Activated naive CD8-positive, alpha-beta T cell treated with anti-CD3 and anti-CD28 coated beads, Interleukin-2, amount 50 U/mL, for 24 hours (primary cell): ENCODE measurements around the gene TSPAN3.

ENCODE experiments used
- ATAC-seq: fragments of 150-1000 bp; cut with Tn5 transposase; one replicate; pipeline ENCODE4 v1.10.0; 2021
- DNase-seq: peaks from one replicate; pipeline ENCODE4 v3.0.0; 2021
- H3K27ac Mint-ChIP-seq: one replicate; pipeline ENCODE4 v1.8.0; 2021; ENCODE audit warnings: mild to moderate bottlenecking, mixed read lengths
- H3K27me3 Mint-ChIP-seq: one replicate; pipeline ENCODE4 v1.8.0; 2021; ENCODE audit warnings: mixed read lengths
- H3K36me3 Mint-ChIP-seq: one replicate; pipeline ENCODE4 v1.8.0; 2021; ENCODE audit warnings: low read depth, mixed read lengths
- H3K4me1 Mint-ChIP-seq: one replicate; pipeline ENCODE4 v1.8.0; 2021; ENCODE audit warnings: mixed read lengths
- H3K4me3 Mint-ChIP-seq: one replicate; pipeline ENCODE4 v1.8.0; 2021; ENCODE audit warnings: mild to moderate bottlenecking, moderate library complexity, mixed read lengths
- H3K9me3 Mint-ChIP-seq: one replicate; pipeline ENCODE4 v1.8.0; 2021; ENCODE audit warnings: mixed read lengths

Gene TSPAN3

DNA sequence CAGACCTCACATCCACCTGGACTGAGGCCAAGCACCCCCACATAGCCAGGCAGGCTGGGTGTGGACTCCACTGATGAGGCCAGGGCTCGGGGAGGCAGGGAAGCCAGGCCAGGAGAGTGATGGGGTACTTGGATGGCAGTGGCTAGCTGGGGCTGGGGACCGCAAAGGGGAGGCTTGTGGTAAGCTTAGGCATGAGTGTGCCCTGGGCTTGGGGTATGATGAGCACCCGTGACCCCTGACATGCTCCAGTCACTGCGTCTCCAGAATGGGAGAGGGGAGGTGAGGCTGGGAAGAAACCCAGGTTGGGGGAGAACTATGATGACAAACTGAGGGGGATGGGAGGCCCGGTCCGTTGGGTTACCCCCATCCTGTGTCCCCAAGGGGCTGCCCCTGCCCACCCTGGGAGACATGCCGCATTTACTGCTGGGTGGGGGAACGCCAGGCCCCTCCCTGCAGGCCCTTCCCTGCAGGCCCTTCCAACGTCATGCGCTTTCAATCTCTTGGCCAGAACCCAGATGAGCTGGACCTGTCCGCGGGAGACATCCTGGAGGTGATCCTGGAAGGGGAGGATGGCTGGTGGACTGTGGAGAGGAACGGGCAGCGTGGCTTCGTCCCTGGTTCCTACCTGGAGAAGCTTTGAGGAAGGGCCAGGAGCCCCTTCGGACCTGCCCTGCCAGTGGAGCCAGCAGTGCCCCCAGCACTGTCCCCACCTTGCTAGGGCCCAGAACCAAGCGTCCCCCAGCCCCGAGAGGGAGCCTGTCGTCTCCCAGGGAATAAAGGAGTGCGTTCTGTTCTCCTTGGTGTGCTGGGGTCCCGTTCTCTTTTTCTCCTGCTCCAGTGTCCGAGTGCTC lies 34.1 kb downstream of the TSPAN3 start:
- H3K4me1 Mint-ChIP-seq: peaks cover 11% of the 10 kb centered on the region
- H3K36me3 Mint-ChIP-seq: peaks cover 37% of the 10 kb centered on the region
- H3K27ac Mint-ChIP-seq: peak overlapping the region; percentile 69
- H3K9me3 Mint-ChIP-seq: peaks cover 4% of the 10 kb centered on the region
- peaks cover 1% of the 10 kb centered on the region for H3K27me3 Mint-ChIP-seq
- DNase-seq (no peak), ATAC-seq (no peak)
- H3K4me3 Mint-ChIP-seq: no peak overlapping the region

GRCh38 chr15:77035999-77036471 lies 34.9 kb downstream of the TSPAN3 start:
- Mint-ChIP-seq H3K9me3 (peaks cover 4% of the 10 kb centered on the region), H3K36me3 (peaks cover 32% of the 10 kb centered on the region), H3K4me3 (no peak overlapping the region), H3K4me1 (peaks cover 9% of the 10 kb centered on the region), H3K27ac (peak overlapping the region; percentile 52), H3K27me3 (peaks cover 1% of the 10 kb centered on the region)
- ATAC-seq (no peak), DNase-seq (no peak)

GRCh38 chr15:77035584-77035983 lies 35.3 kb downstream of the TSPAN3 start:
- H3K4me3 Mint-ChIP-seq: no peak overlapping the region
- H3K27me3 Mint-ChIP-seq: peaks cover 1% of the 10 kb centered on the region
- ATAC-seq: no peak
- H3K27ac Mint-ChIP-seq: no peak overlapping the region
- no peak for DNase-seq
- peaks cover 27% of the 10 kb centered on the region for H3K36me3 Mint-ChIP-seq
- peaks cover 4% of the 10 kb centered on the region for H3K9me3 Mint-ChIP-seq
- peaks cover 6% of the 10 kb centered on the region for H3K4me1 Mint-ChIP-seq

GRCh38 chr15:77034695-77035489 lies 36.0 kb downstream of the TSPAN3 start:
- DNase-seq (peak; percentile 70), ATAC-seq (peak; percentile 20)
- peaks cover 6% of the 10 kb centered on the region for H3K4me1 Mint-ChIP-seq
- peaks cover 4% of the 10 kb centered on the region for H3K9me3 Mint-ChIP-seq
- peaks cover 25% of the 10 kb centered on the region for H3K36me3 Mint-ChIP-seq
- peak overlapping the region; percentile 52 for H3K27ac Mint-ChIP-seq
- H3K4me3 Mint-ChIP-seq: no peak overlapping the region
- H3K27me3 Mint-ChIP-seq: peaks cover 1% of the 10 kb centered on the region

- no peak for DNase-seq
- Mint-ChIP-seq H3K36me3 (peaks cover 29% of the 10 kb centered on the region), H3K4me1 (peaks cover 6% of the 10 kb centered on the region), H3K27me3 (peaks cover 1% of the 10 kb centered on the region), H3K27ac (peak overlapping the region; percentile 62), H3K9me3 (peaks cover 4% of the 10 kb centered on the region), H3K4me3 (no peak overlapping the region)
- ATAC-seq: no peak
These were observed 36.9 kb downstream of the TSPAN3 start for GRCh38 chr15:77033729-77034671.

DNA sequence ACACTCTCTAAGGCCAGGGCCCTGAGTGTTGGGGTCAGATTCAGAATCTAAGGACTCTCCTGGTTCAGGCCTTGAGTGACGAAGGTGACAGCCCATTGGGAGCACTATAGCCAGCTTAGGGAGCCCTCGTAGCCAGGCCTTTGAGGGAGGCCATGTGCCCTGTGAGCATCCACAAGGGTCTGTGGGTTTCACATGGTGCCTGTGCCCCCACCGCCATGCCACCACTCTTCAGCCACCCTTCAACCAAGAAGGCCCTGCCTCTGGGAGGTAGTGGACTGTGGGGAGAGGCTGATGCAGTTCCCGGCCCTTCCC lies 37.5 kb downstream of the TSPAN3 start:
- H3K9me3 Mint-ChIP-seq: peaks cover 4% of the 10 kb centered on the region
- peaks cover 32% of the 10 kb centered on the region for H3K36me3 Mint-ChIP-seq
- no peak overlapping the region for H3K27ac Mint-ChIP-seq
- peaks cover 9% of the 10 kb centered on the region for H3K4me1 Mint-ChIP-seq
- no peak overlapping the region for H3K4me3 Mint-ChIP-seq
- DNase-seq: no peak
- peaks cover 1% of the 10 kb centered on the region for H3K27me3 Mint-ChIP-seq
- ATAC-seq: no peak

- ATAC-seq: no peak
- Mint-ChIP-seq H3K36me3 (peaks cover 32% of the 10 kb centered on the region), H3K27me3 (peaks cover 1% of the 10 kb centered on the region), H3K27ac (no peak overlapping the region), H3K4me3 (no peak overlapping the region), H3K4me1 (peaks cover 9% of the 10 kb centered on the region), H3K9me3 (peaks cover 4% of the 10 kb centered on the region)
- DNase-seq: no peak
These were observed 38.1 kb downstream of the TSPAN3 start for GRCh38 chr15:77032647-77033416.

DNA sequence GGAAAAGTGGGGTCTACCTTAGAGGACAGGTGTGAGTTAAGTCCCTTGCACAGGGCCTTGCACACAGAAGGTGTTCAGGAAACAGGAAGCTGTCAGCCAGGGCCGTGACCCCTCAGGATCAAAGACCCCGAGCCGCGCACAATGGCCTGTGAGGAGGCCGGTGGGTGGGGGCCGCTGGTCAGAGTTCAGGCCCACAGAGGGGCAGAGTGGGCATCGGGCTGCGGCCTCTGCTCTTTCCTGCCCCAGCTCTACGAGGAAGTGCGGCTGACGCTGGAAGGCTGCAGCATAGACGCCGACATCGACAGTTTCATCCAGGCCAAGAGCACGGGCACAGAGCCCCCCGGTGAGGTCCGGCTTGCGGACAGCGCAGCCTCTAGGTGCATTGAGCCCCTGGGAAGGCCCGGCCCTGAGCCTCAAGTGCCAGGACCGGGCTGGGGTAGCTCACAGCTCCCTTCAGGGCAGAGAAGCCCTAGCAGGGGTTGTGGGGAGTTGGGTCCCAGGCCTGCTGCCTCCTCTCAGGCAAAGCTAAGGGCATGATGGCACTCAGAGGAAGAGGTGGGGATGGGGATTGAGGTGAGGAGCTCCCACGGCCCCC lies 38.8 kb downstream of the TSPAN3 start:
- Mint-ChIP-seq H3K27ac (peak overlapping the region; percentile 54), H3K4me1 (peaks cover 8% of the 10 kb centered on the region), H3K27me3 (peaks cover 1% of the 10 kb centered on the region), H3K9me3 (no peaks in the 10 kb centered on the region), H3K36me3 (peaks cover 29% of the 10 kb centered on the region), H3K4me3 (no peak overlapping the region)
- DNase-seq (no peak), ATAC-seq (no peak)

DNA sequence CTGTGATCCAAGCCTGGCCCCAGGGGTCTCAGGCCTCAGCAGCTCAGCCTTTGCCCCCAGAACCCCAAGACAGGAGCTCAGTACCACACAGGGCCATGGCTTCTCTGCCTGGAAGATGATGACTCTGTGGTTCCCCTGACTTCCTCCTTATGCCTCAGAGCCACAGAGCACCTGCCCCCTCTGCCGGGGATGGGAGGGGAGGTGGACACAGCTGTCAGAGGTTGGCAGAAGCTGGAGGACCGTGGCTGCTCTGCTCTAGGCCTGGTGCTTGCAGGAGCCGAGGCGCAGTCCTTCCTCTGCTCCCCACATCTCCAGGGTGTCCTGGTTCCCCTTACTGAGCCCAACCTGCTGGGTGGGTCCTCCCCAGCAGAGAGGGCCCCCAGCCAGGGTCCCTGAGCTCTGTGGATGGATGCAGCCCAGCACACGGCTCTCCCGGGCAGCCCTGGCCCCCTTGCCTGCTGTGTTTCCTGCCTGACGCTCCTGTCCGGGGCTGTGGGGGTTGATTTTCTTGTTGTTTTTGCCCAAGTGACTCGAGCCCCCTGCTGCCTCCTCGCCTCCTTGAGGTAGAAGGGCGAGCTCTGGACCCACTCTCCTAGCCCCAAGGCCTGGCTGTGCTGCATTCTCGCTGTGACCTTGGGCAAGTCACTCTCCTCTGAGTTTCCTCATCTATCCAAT lies 39.4 kb downstream of the TSPAN3 start:
- DNase-seq (no peak), ATAC-seq (peak; percentile 38)
- no peaks in the 10 kb centered on the region for H3K9me3 Mint-ChIP-seq
- peak overlapping the region; percentile 54 for H3K27ac Mint-ChIP-seq
- peaks cover 1% of the 10 kb centered on the region for H3K27me3 Mint-ChIP-seq
- no peak overlapping the region for H3K4me3 Mint-ChIP-seq
- peaks cover 9% of the 10 kb centered on the region for H3K4me1 Mint-ChIP-seq
- peaks cover 26% of the 10 kb centered on the region for H3K36me3 Mint-ChIP-seq

DNA sequence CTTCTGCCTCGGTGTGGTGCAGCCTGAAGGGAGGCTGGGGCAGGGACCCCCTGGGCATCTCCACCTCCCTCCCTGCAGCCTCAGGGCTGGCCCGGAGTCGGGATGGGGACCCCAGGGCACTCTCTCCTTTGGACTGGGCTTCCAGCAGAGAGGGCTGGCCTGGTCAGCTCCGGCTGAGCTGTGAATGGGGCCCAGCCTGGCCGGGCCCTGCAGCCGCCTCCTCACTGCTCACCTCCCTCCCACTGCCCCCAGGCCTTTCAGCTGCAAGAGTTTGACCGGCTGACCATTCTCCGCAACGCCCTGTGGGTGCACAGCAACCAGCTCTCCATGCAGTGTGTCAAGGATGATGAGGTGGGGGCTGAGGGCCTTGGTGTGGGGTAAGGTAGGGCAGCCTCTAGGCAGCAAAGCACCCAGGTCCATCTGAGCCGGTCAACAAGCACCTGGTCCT lies 40.0 kb downstream of the TSPAN3 start:
- Mint-ChIP-seq H3K27me3 (peaks cover 1% of the 10 kb centered on the region), H3K27ac (no peak overlapping the region), H3K9me3 (no peaks in the 10 kb centered on the region), H3K4me1 (peaks cover 9% of the 10 kb centered on the region), H3K4me3 (no peak overlapping the region), H3K36me3 (peaks cover 21% of the 10 kb centered on the region)
- no peak for DNase-seq
- no peak for ATAC-seq

- DNase-seq: peak; percentile 0
These were observed 40.6 kb downstream of the TSPAN3 start for GRCh38 chr15:77030048-77030927.

More at GRCh38 chr15:77030048-77030927, 40.6 kb downstream of the TSPAN3 start:
- Mint-ChIP-seq H3K9me3 (no peaks in the 10 kb centered on the region), H3K4me1 (peaks cover 9% of the 10 kb centered on the region), H3K27me3 (no peaks in the 10 kb centered on the region), H3K4me3 (no peak overlapping the region), H3K27ac (no peak overlapping the region), H3K36me3 (peaks cover 17% of the 10 kb centered on the region)
- no peak for ATAC-seq
